Lower leg skin (tissue), 4 donors: Measurements from ENCODE around the gene DPP8. TPM values are rescaled to one million over a fixed set of nuclear protein-coding genes. Genes with fewer than 3 reads are reported as not detected.

ENCODE experiments used
- DNase-seq, 2 donors: peaks; one replicate each; pipeline ENCODE4 v3.0.0-alpha.2; 2019; ENCODE audit warnings: low spot score in 2 of 2
- H3K4me3 ChIP-seq: fragments of 200-600 bp; sonication (generic); 2 replicates; pipeline ENCODE4 v1.5.1; 2017; ENCODE audit warnings: mild to moderate bottlenecking, low read depth; ENCODE audit not compliant: poor library complexity, severe bottlenecking
- CTCF ChIP-seq, 3 donors: fragments of 450-650 bp; IDR thresholded peaks; one replicate each; pipeline ENCODE4 v1.5.1; 2016; ENCODE audit warnings: antibody characterized with exemption in 3 of 3, mild to moderate bottlenecking in 3 of 3, moderate library complexity in 2 of 3
- POLR2A ChIP-seq, 2 donors: fragments of 450-650 bp; IDR thresholded peaks; one replicate each; pipeline ENCODE4 v1.6.1; 2016 to 2017; ENCODE audit warnings: antibody characterized with exemption in 2 of 2, mild to moderate bottlenecking in 1 of 2, moderate library complexity in 1 of 2
- WGBS, 2 donors: methylation state at CpG; one replicate each; pipeline ENCODE4 v1.1.5; 2018; 5-methylcytosine and 5-hydroxymethylcytosine counted together
- intact Hi-C: fragments of 100-400 bp; cut with DNase I; formaldehyde crosslinking; loops from one replicate; pipeline ENCODE4 v1.15.0; 2023; ENCODE audit warnings: low total_unique reads
- total RNA-seq, 4 donors: library from RNA; depleted of rRNA; stranded (reverse); fragments of >200 nt; gene quantifications; one replicate each; pipeline ENCODE4 v1.1.0, GENCODE V29; 2016

Gene DPP8
- total RNA-seq, 4 donors from 2014 or later = 23.3 to 35.4 (median 31.1) TPM

GRCh38 chr15:65423150-65423975, 94.1 kb downstream of the DPP8 start:
- no peak overlapping the region for H3K4me3 ChIP-seq
- 40 to 41% methylated on average over 19 to 20 of the region's 28 CpGs for WGBS, 2 donors
- intact Hi-C loops = no loop called here
- DNase-seq = peak in 1 of 2 donors; percentile 78
- no peak for TF ChIP-seq CTCF (IDR thresholded peaks at IDR 0.05)
- no peak for TF ChIP-seq POLR2A (IDR thresholded peaks at IDR 0.05)

GRCh38 chr15:65421360-65422215, 95.9 kb downstream of the DPP8 start:
- DNase-seq = peak in 1 of 2 donors; percentile 88
- H3K4me3 ChIP-seq = no peak overlapping the region
- TF ChIP-seq CTCF (IDR thresholded peaks at IDR 0.05) (no peak), POLR2A (IDR thresholded peaks at IDR 0.05) (no peak)
- intact Hi-C loops = no loop called here
- 5% methylated on average over 31 to 39 of the region's 39 CpGs for WGBS, 2 donors

GRCh38 chr15:65420975-65421359, 96.5 kb downstream of the DPP8 start:
- no peak overlapping the region for H3K4me3 ChIP-seq
- TF ChIP-seq POLR2A (IDR thresholded peaks at IDR 0.05) (no peak), CTCF (IDR thresholded peaks at IDR 0.05) (no peak)
- intact Hi-C loops = no loop called here
- DNase-seq = no peak
- WGBS, 2 donors = 46 to 48% methylated on average over 10 to 17 of the region's 17 CpGs

GRCh38 chr15:65418596-65418995, 98.9 kb downstream of the DPP8 start:
- no peak overlapping the region for H3K4me3 ChIP-seq
- TF ChIP-seq POLR2A (IDR thresholded peaks at IDR 0.05) (no peak), CTCF (IDR thresholded peaks at IDR 0.05) (no peak)
- intact Hi-C loops = no loop called here
- 75 to 81% methylated on average over 2 of the region's 2 CpGs for WGBS, 2 donors
- DNase-seq = no peak

- H3K4me3 ChIP-seq = no peak overlapping the region
- intact Hi-C loops = no loop called here
- no peak for DNase-seq
- WGBS, 2 donors = 61 to 74% methylated on average over 8 of the region's 8 CpGs
- no peak for TF ChIP-seq CTCF (IDR thresholded peaks at IDR 0.05)
- TF ChIP-seq POLR2A (IDR thresholded peaks at IDR 0.05) = no peak
These were observed 100.6 kb downstream of the DPP8 start for GRCh38 chr15:65416845-65417416.
